NOMO-1 (cell line): ENCODE data around the gene COL2A1.
A peak's percentile ranks its signal among the peaks of the same experiment; 100 is the strongest.

ENCODE experiments used
- DNase-seq, 2 experiments: peaks; one replicate each; lab custom pipeline; 2025; ENCODE audit not compliant: unreplicated experiment in 2 of 2; lab: John Stamatoyannopoulos, UW

Gene COL2A1

DNA sequence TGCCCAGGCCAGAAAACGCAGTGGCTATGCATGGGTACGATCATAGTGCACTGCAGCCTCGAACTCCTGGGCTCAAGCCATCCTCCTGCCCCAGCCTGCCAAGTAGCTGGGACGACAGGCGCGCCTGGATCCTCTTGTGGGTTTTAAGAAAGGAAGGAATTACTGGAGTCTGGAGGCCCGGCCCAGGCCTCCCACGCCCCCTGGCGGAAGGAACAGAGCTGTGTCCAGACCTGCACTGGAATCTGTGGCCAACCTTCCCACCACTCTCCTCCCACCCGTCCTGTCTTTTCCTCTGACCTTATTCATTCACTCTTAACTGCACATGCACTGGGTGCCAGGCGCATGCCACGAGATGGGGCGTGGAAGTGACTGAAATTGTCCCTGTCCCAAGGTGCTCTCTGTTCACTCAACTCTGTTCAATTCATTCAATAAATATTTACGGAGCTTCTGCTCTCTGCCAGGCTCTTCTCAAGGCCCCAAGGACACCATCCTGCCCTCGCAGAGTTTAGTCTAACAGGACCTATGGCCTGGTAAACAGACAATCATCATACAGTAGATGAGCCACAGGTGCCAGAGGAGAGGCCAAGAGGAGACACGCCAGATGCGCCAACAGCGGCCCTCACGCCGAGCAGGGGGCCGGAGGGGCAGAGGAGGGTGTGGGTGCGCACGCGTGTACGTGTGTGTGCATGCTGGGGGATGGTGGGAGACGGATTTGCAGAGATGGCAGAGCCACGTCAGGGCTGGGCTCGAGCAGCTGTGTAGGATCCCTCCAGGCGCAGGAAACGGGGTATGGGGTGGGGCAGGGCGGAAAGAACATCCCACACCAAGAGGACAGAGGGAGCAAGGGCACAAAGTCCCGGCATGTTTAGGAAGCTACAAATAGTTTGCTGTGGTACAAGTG, 54.6 kb downstream of the COL2A1 start:
- peak; percentile 21 to 75 for DNase-seq

DNA sequence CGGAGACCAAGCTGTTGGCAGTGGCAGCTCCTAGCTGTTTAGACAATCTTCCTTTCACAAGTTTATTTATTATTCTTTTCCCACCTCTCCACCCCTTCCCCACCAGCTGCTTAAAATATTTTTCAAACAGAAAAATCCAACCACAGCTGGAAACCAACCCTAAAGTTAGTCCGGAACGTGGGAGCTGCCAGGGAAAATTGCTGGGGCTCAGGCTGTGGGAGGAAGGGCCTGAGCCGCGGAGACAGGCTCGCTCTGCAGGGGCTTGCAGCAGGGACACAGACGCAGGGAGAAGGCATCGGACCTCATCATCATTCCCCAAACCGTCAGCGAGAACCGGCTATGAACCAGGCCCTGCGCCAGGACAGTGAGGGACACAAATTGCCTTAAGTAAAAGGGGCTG, 56.9 kb downstream of the COL2A1 start:
- DNase-seq = no peak

DNA sequence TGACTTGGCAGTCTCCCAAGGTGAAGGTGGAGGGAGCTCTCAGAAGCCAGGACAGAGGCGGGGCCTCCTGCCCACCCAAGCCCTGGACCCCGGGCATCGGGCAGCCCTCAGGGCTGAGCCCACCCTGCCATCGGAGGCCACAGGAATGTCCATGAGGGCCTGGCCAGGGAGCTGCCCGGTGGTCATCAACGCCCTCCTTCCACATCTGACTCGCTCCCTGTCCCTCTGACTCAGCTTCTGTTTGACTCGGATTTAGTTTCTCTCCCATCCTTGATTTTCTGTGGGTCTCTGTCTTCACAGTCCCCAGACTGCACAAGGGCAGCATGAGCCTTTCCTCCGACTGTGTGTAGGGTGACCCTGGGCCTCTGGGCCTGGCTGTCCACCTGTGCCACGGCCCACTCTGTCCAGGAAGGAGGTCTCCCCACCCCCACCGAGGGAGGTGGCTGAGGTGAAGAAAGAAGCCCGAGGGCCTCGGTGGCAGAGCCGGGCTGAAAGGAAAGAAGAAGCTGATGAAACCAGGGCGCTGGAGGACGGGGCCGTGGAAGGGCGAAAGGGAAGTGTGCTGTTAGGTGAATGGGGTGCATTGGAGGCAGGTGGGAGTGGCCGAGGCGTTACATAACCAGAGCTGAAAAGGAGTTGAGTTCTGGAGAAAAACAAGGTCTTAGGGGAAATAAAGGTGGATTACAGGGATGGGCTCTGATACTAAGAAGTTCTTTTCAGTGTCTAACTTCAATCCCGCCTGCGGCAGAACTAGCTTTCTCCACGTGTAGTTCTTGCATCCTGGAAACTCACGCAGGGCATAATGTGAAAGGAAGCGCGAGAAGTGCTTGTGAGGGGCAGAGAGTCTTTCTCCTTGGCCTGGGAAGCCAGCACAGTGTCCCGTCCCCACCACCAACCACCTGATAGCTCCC, 57.6 kb downstream of the COL2A1 start:
- DNase-seq = peak; percentile 84 to 89

DNA sequence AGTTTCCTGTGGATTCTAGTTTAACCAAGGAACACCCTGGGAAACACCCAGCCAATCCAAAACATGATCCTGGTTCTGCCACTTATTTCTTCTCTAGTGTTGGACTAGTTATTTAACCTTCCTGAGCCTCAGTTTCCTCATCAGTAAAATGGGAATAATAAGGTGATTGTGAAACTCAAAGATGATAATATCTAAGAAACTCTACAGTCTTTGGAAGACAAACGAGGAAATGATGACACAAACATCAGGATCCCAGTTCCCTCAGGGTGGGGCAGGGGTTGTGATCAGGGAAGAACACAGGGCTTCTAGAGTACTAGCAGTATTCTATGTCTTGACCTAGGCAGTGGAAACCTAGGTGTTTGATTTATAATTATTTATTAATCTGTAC, 58.9 kb downstream of the COL2A1 start:
- DNase-seq = no peak

DNA sequence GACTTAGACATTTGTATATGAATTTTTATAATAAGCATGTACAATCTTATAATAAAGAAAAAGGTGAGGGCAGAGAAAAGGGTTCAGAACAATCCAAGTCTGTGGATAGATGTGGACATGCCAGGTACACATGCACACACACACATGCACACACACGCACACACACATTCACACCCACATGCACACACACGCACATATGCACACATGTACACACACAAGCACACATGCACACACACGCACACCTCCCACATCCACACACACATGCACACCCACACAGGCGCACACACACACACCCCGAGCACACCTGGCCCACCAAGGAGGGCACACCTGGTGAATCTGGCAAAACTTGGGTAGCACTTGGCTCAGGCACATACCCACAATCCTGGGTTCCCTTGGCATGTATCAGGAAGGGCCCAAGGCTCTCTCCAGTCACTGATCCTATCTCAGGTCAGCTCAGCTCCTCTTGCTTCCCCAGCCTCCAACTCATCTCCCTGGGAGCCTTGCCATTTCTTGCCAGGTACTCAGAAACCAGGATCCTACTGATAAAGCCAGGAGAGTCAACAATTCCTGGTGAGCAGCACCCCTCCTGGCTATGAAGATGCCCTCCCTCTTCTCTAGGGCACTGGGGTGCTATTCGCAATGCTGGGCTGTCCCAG, 59.5 kb downstream of the COL2A1 start:
- no peak for DNase-seq

DNA sequence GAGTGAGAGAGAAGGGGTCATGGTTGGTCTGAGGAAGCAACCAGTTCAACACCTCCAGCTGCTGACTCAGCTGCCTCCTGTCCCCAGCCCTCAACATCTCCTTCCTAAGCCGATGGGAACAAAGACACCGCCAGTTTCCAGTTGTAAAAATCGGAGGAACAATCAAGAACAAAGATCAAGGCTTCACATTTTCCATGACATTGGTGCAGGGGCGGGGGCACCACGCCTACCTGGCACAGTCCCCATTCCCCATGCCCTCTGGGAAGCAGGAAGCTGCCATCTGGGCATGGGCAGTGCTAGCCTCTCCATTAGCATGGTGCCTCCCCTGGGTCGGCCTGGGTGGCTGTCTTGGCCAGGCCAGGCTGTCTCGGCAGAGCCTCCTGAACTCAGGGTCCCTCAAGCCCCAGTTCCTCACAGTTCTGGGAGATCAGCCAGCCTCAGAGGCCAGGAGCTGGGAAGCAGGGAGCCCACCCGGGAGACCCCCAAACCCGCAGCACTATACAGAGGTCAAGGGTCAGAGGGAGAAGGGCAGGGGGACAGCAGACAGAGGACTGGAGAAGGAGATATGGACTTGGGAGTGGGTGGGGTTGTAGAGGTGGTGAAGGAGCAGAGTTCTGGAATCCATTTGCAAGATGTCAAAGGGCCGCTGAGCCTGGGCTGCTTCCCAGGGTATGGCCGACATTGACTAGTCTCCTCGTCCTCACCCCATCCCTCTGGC, 60.5 kb downstream of the COL2A1 start:
- DNase-seq = no peak

DNA sequence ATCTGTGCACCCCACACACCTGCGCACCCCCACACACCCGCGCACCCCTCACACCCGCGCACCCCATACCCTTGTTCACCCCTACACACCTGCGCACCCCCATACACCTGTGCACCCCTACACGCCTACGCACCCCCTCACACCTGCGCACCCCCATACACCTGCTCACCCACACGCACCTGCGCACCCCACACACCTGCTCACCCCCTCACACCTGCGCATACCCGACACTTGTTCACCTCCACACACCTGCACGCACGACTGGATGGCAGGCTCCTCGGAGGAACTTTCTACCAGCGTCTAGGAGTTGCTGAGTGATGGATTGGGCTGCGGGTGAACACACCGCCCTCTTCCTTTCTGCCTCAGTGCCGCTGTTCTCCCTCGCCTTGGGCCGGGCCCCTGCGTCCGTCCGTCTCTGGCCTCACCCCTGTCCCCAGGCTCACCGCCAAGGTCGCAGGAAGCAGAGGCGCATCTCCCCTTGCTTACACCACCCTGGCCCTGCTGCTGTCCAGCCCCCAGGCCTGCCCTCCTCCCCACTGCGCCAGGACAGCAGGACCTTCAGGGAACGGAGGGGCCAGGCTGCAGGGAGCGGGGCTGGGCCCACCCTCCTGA, 61.6 kb downstream of the COL2A1 start:
- no peak for DNase-seq

DNA sequence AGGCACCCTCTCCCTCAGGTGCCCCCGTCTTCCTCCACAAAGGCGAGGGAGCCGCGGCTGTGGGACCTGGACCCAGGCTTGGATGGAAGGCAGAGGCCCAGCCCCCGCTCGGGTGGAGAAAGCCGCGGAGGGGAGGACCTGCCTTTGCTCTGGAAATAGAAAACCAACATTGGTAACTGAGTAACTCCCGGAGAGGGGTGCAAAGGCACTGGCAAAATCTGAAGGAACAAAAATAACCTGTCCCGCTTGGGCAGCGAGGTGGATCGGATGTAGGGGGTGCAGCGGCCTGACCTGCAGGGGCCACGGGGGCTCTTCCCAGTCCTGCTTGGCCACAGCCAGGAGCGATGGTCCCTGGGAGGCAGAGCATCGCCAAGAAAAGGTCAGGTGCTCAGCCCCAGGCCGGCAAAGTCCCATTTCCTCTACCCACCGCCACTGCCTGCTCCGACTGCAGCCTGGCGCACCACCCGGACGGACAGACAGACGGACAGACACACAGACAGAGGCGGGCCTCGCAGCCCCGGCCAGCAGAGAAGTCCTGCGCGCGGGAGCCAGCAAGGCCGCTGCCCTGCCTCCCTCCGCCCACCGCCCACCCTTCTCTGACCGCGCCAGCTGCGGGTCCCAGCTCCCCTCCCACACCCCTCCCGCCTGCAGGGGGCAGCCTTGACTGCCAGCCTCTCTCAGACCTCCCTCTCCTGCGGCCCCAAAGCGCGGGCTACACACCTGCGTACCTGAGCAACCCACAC, 62.2 kb downstream of the COL2A1 start:
- DNase-seq = peak; percentile 2 to 27

DNA sequence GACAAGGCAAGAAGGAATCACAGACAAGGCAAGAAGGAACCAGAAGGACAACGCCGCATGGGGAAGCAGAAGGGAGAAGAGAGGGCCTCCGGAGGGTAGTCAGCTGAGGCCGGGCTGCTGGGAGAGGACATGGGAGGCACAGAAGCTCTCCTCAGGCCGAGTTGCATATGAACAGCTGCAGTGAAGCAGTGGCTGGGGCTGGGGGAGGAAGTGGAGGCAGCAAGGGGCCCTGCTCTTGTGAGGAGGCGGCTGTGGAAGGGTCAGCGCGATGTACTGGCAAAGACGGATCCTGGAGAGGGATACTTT, 62.8 kb downstream of the COL2A1 start:
- no peak for DNase-seq

DNA sequence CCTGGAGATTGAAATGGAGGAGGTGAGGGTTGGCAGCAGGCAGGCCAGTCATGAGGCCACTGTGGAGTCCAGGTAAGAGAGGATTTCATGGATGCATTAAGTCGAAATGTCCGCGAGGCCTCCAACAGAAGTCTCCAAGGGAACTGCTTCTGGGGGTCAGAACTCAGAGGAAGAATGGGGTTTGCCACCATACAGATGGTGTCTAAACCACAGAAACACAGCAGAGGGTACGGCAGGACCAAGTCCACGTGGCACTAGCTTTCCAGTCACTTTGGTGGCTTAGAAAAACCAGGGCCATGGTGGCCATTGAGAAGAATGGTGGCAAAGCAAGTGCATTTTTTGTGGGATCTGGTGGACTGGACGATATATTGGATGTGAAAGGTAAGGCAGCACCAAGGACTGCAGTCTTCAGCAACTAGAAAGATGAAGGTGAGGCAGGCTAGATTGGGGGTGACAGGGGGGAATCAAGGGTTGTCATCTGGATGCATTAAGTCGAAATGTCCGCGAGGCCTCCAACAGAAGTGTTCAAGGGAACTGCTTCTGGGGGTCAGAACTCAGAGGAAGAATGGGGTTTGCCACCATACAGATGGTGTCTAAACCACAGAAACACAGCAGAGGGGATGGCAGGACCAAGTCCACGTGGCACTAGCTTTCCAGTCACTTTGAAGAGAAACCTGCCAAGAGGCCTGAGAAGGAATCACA, 63.4 kb downstream of the COL2A1 start:
- no peak for DNase-seq

DNA sequence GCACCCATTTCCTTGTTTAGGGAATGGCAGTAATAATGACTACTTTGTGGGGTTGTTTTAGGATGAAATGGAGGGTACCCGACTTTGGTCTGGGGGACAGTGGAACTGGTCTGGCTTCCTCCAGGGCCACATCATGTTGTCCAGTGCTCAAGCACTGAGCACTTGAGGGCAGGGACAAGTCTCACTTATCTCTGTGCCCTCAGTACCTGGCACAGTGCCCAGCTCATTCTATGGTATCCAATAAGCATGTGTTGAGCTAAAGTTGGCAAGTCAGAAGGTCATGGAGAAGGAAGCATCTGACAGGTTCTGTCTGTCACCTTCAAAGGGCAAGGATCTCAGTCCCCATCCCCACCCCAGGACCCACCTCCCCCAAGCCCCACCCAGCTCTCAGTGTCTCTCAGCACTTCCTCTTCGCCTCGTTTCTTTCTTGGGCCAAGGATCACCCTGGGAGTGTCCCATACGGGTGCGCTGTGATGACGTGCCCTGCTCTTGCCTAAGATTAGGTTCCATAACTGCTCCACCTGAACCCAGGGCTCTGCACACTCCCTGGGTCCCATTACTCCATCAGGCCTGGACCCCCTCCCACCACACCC, 65.2 kb downstream of the COL2A1 start:
- no peak for DNase-seq

DNA sequence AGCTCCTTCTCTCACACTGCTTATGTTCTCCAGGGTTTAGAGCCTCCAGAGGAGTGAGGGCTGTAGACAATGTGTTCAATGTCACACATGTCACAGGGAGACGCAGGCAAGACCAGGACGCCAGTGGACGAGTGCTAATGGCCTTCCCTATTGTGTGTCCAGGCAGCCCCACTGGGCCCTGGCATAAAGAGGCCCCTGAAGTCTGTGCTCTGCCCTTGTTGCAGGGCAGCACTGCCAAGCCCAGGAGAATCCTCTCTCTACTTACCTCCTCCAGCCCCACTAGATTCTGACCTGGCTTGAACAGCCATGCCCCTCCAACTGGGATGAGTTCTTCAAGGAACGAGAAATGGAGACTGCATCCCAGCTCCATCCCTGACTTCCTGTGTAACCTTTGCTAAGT, 65.7 kb downstream of the COL2A1 start:
- no peak for DNase-seq

DNA sequence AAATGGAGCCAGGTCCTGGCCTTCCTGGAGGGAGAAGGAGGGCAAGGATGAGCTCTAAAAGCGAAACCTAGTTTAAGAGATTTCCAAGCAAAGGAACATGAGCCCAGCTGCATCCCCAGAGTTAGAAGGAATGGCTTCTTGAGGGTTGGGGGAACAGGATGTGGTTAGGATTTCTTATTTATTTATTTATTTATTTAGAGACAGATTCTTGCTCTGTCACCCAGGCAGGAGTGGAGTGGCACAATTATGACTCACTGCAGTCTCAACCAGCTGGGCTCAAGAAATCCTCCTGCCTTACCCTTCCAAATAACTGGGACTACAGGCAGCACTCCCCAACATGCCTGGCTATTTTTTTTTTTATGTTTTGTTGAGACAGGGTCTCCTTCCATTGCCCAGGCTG, 66.2 kb downstream of the COL2A1 start:
- DNase-seq = no peak

DNA sequence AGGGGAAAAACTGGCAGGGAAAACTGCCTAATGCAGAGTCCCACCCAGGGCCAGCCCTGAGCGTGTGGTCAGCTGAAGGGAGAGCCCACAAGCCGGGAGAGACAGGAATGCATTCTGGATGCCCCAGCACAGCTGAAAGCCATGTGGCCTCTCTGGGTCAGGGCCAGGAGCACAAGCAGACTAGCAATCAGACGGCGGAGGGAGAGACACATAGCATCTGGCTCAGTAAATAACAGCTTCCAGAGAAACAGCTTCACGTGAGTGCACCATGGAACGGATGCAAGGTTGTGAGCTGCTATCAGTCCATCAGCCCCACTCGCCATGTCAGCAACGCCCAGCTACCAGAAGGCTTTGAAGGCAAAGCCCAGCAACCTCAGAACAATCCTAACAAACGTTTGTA, 69.1 kb downstream of the COL2A1 start:
- DNase-seq = no peak

DNA sequence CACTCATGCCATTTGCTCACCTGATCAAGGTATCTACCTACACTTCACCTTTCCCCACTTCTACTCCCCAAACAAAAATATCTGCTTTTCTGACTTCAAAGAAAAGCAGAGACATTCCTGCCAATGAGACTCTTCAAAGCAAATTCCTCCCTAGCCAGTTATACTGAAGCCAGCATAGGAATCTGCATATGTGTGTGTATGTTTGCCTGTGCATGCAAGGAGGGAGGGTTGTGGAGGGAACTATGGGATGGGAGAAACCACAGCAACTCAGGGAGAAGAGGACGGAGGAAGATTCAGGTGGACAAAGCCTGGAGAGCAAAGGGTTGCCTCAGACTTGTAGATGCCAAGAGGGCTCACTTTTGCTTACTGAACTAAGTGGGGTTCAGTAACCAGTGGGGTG, 73.1 kb downstream of the COL2A1 start:
- no peak for DNase-seq

DNA sequence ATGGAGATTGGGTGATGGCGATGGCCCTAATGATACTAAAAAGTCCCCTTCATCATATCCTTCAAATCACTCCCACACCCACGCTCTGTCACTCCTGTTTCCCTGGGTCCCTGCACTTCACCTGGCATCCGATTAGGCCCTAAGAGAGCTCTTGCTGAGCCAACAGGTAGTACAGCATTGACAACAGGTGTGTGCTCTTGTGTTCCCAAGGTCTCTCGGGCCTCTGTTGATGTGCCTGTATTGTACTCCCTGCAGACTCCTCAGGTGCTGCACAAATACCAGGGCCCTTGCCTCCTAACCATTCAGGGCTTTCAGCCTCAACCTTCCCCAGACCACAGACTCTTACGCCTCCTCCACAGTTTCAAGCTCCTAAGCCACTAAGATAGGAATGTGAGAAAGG, 73.6 kb downstream of the COL2A1 start:
- DNase-seq = no peak

DNA sequence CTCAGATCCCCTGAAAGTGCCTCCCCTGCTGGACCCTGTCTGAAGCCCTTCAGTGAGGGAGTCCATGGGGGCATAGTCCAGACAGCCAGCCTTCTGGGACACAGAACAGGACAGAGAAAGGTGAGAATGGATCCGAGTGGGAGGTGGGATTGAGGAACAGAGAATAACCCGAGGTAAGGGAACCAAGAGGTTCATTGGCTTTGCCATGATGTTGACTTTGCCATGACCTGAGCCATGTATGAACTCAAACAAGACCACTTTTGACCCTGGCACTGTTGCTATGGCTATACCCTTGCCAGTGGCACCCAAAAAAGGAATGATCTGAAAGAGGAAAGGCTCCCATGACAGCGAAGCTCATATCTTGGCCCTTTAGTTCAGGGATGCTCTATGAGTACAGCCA, 76.9 kb downstream of the COL2A1 start:
- DNase-seq = no peak
